ENCODE measurements around the gene ATG12. TPM values are rescaled to one million over a fixed set of nuclear protein-coding genes. Genes with fewer than 3 reads are reported as not detected.

ATG12 gene
- total and polyA plus RNA-seq, 2 of the 13 experiments (the other 11 are each of a cell fraction or from before 2014, with no cell fraction given): 46.4 to 58.1 TPM

- in situ Hi-C loops (cut with HindIII; ENCODE audit: extremely low pct_ligation_motif_present, low pct_unique_long_range_greater_than_20kb): no loop called here
- no TSS peak for BruUV-seq (replicated peaks)
- no peaks in the 10 kb centered on the region for H4K20me1 ChIP-seq (ENCODE audit: insufficient read depth, low read length)
- peaks cover 44% of the 10 kb centered on the region for H3K4me1 ChIP-seq (ENCODE audit: insufficient read depth, low read length)
- ATAC-seq: peak; percentile 28
- no peak overlapping the region for H2AFZ ChIP-seq (ENCODE audit: low read length)
- POLR2A ChIA-PET: no interaction called here
- 4% methylated on average over 21 of the region's 21 CpGs for WGBS (ENCODE audit: low lambda C conversion rate)
- no peaks in the 10 kb centered on the region for H3K9me3 ChIP-seq (ENCODE audit: low read length)
- intact Hi-C loops (cut with micrococcal nuclease; ENCODE audit: unreplicated experiment): no loop called here
- H3K4me2 ChIP-seq (ENCODE audit: low read depth, low read length): peak overlapping the region; percentile 88
- peak overlapping the region; percentile 69; the same call in 1 of the 2 replicates for H3K9ac ChIP-seq (ENCODE audit: insufficient read depth, low read depth, low read length)
- no peak for FAIRE-seq
- H3K79me2 ChIP-seq (ENCODE audit: insufficient read depth, low read length): no peaks in the 10 kb centered on the region
- no peak for DNase-seq (ENCODE audit: low spot score)
- H3K36me3 ChIP-seq (replicated peaks in 1 of 2; ENCODE audit: control insufficient read depth in 1 of 2, insufficient read depth in 2 of 2, low read length in 2 of 2): no peaks in the 10 kb centered on the region
- H3K27ac ChIP-seq (ENCODE audit: extremely low read length, insufficient read depth, low read length): no peak overlapping the region
- H3K27me3 ChIP-seq (ENCODE audit: control insufficient read depth in 1 of 2, insufficient read depth in 2 of 2, low read length in 2 of 2): peaks cover 10 to 40% of the 10 kb centered on the region in 2 experiments
- TF ChIP-seq ZNF264 (CRISPR knock-in tag; IDR thresholded peaks at IDR 0.05) (no peak), PPARG (CRISPR knock-in tag; conservative IDR thresholded peaks at IDR 0.05) (no peak), CBX2 (IDR thresholded peaks at IDR 0.05; ENCODE audit: low read depth, low read length) (peak; percentile 94), CBX2 (CRISPR knock-in tag; IDR thresholded peaks at IDR 0.05; ENCODE audit: low read depth) (no peak), ZNF274 (CRISPR knock-in tag; IDR thresholded peaks at IDR 0.05) (no peak), EZH2 (conservative IDR thresholded peaks at IDR 0.05; ENCODE audit: low read depth, low read length) (no peak; the same call in 1 of the 2 replicates)
- CTCF ChIA-PET (ENCODE audit: low intra/inter-chr PET ratio, low total read pairs): no interaction called here
- H3K4me3 ChIP-seq (replicated peaks in 1 of 3; ENCODE audit: insufficient read depth in 1 of 3, low read depth in 2 of 3, low read length in 3 of 3): peak overlapping the region; percentile 53 to 79 (median 58)
These were observed 26.2 kb downstream of the ATG12 start for GRCh38 chr5:115815006-115815692.

GRCh38 chr5:115813719-115814118 is 27.6 kb downstream of the ATG12 start:
- CTCF ChIA-PET (ENCODE audit: low intra/inter-chr PET ratio, low total read pairs): no interaction called here
- no peak for DNase-seq (ENCODE audit: low spot score)
- TF ChIP-seq ZNF484 (CRISPR knock-in tag; IDR thresholded peaks at IDR 0.05; ENCODE audit: borderline replicate concordance, low read depth) (no peak), U2AF2 (IDR thresholded peaks at IDR 0.05; ENCODE audit: low read depth, low read length) (no peak), ZNF496 (CRISPR knock-in tag; IDR thresholded peaks at IDR 0.05; ENCODE audit: insufficient replicate concordance) (no peak), ZNF513 (CRISPR knock-in tag; conservative IDR thresholded peaks at IDR 0.05) (no peak), ZNF343 (CRISPR knock-in tag; IDR thresholded peaks at IDR 0.05) (no peak), FOSL2 (CRISPR knock-in tag; IDR thresholded peaks at IDR 0.05) (no peak), ATF1 (CRISPR knock-in tag; IDR thresholded peaks at IDR 0.05) (no peak), ZNF451 (CRISPR knock-in tag; IDR thresholded peaks at IDR 0.05) (no peak), TSC22D2 (CRISPR knock-in tag; IDR thresholded peaks at IDR 0.05; ENCODE audit: borderline replicate concordance) (no peak), FOXP1 (IDR thresholded peaks at IDR 0.05) (no peak), FOXP1 (CRISPR knock-in tag; IDR thresholded peaks at IDR 0.05) (no peak), ZNF83 (CRISPR knock-in tag; IDR thresholded peaks at IDR 0.05; ENCODE audit: borderline replicate concordance) (no peak), ETV5 (CRISPR knock-in tag; IDR thresholded peaks at IDR 0.05; ENCODE audit: borderline replicate concordance) (no peak), IKZF1 (IDR thresholded peaks at IDR 0.05) (no peak)

More at GRCh38 chr5:115813719-115814118, 27.6 kb downstream of the ATG12 start:
- no peaks in the 10 kb centered on the region for H3K9me3 ChIP-seq (ENCODE audit: low read length)
- in situ Hi-C loops (cut with HindIII; ENCODE audit: extremely low pct_ligation_motif_present, low pct_unique_long_range_greater_than_20kb) (no loop called here), intact Hi-C loops (cut with micrococcal nuclease; ENCODE audit: unreplicated experiment) (no loop called here)
- H3K4me2 ChIP-seq (ENCODE audit: low read depth, low read length): no peak overlapping the region
- H4K20me1 ChIP-seq (ENCODE audit: insufficient read depth, low read length): no peaks in the 10 kb centered on the region
- no peak for FAIRE-seq
- peaks cover 10 to 40% of the 10 kb centered on the region in 2 experiments for H3K27me3 ChIP-seq (ENCODE audit: control insufficient read depth in 1 of 2, insufficient read depth in 2 of 2, low read length in 2 of 2)
- no peak overlapping the region for H3K4me3 ChIP-seq (replicated peaks in 1 of 3; ENCODE audit: insufficient read depth in 1 of 3, low read depth in 2 of 3, low read length in 3 of 3)
- ATAC-seq: no peak
- no peaks in the 10 kb centered on the region for H3K36me3 ChIP-seq (replicated peaks in 1 of 2; ENCODE audit: control insufficient read depth in 1 of 2, insufficient read depth in 2 of 2, low read length in 2 of 2)
- no peaks in the 10 kb centered on the region for H3K79me2 ChIP-seq (ENCODE audit: insufficient read depth, low read length)
- peaks cover 44% of the 10 kb centered on the region for H3K4me1 ChIP-seq (ENCODE audit: insufficient read depth, low read length)
- BruUV-seq (replicated peaks): no TSS peak
- no peak overlapping the region for H3K9ac ChIP-seq (ENCODE audit: insufficient read depth, low read depth, low read length)
- 79% methylated on average over 5 of the region's 5 CpGs for WGBS (ENCODE audit: low lambda C conversion rate)
- H3K27ac ChIP-seq (ENCODE audit: extremely low read length, insufficient read depth, low read length): no peak overlapping the region
- no peak overlapping the region for H2AFZ ChIP-seq (ENCODE audit: low read length)
- POLR2A ChIA-PET: no interaction called here

Data from HepG2 (cell line).